K562 (cell line): ENCODE measurements around the gene DNAAF6. TPM values are rescaled to one million over a fixed set of nuclear protein-coding genes. Genes with fewer than 3 reads are reported as not detected.

Source experiments
- ARID2 ChIP-seq: fragments of 450-650 bp; IDR thresholded peaks from 2 replicates; pipeline ENCODE4 v1.6.1; 2017; ENCODE audit warnings: antibody characterized with exemption, mild to moderate bottlenecking
- CREM ChIP-seq: IDR thresholded peaks from 2 replicates; pipeline ENCODE4 v1.6.1; 2014; ENCODE audit warnings: antibody characterized with exemption, low read depth
- DPF2 ChIP-seq: fragments of 450-650 bp; IDR thresholded peaks from 2 replicates; pipeline ENCODE4 v1.6.1; 2016
- HDAC2 ChIP-seq: fragments of 450-650 bp; IDR thresholded peaks from 2 replicates; pipeline ENCODE4 v1.6.1; 2016; ENCODE audit warnings: mild to moderate bottlenecking
- MAX ChIP-seq: sonication (generic); formaldehyde crosslinking; IDR thresholded peaks from 2 replicates; pipeline ENCODE4 v1.9.0; 2022; ENCODE audit warnings: mild to moderate bottlenecking, missing genetic modification reagents
- MBD1 ChIP-seq: fragments of 250-450 bp; sonication (Bioruptor Pico); IDR thresholded peaks from 2 replicates; pipeline ENCODE4 v1.8.0; 2022; ENCODE audit warnings: inconsistent platforms
- NBN ChIP-seq: fragments of 450-650 bp; IDR thresholded peaks from 2 replicates; pipeline ENCODE4 v1.6.1; 2016; ENCODE audit warnings: low read depth, mild to moderate bottlenecking
- PHF8 ChIP-seq: fragments of 200-600 bp; sonication (generic); IDR thresholded peaks from 2 replicates; pipeline ENCODE4 v1.6.1; 2012; ENCODE audit warnings: mixed run types, mild to moderate bottlenecking, inconsistent platforms, low read length, moderate library complexity, borderline replicate concordance
- PTBP1 ChIP-seq: fragments of 200-400 bp; formaldehyde crosslinking; IDR thresholded peaks from 2 replicates; pipeline ENCODE4 v1.6.1; 2017; ENCODE audit warnings: low read depth, low read length
- RAD51 ChIP-seq: fragments of 450-650 bp; IDR thresholded peaks from 2 replicates; pipeline ENCODE4 v1.7.1; 2016; ENCODE audit warnings: low read depth, mild to moderate bottlenecking, borderline replicate concordance
- RREB1 ChIP-seq: fragments of 250-450 bp; sonication (Bioruptor Pico); IDR thresholded peaks from 2 replicates; pipeline ENCODE4 v1.4.0; 2020
- RUNX1 ChIP-seq: sonication (generic); IDR thresholded peaks from 2 replicates; pipeline ENCODE4 v1.6.1; 2016; ENCODE audit warnings: antibody characterized with exemption, low read depth
- SOX6 ChIP-seq: fragments of 450-650 bp; IDR thresholded peaks from 2 replicates; pipeline ENCODE4 v1.6.1; 2014; ENCODE audit warnings: mild to moderate bottlenecking
- TEAD4 ChIP-seq, 2 experiments: sonication (generic) in 1 of 2; formaldehyde crosslinking in 1 of 2; IDR thresholded peaks; 2 replicates each; pipeline versions ENCODE4 v1.6.1 to v1.8.0; 2012 to 2022; ENCODE audit warnings: borderline replicate concordance in 1 of 2, inconsistent platforms in 1 of 2, low read length in 1 of 2, mild to moderate bottlenecking in 1 of 2, missing genetic modification reagents in 1 of 2
- TFAP4 ChIP-seq: sonication (generic); formaldehyde crosslinking; IDR thresholded peaks from 2 replicates; pipeline ENCODE4 v1.8.0; 2022; ENCODE audit warnings: missing genetic modification reagents, mild to moderate bottlenecking, moderate library complexity, borderline replicate concordance
- ZC3H4 ChIP-seq: sonication (generic); formaldehyde crosslinking; IDR thresholded peaks from 2 replicates; pipeline ENCODE4 v1.9.0; 2021; ENCODE audit warnings: missing genetic modification reagents, borderline replicate concordance
- ZNF146 ChIP-seq: IDR thresholded peaks from one replicate; pipeline ENCODE4 v1.6.1; 2018; ENCODE audit warnings: missing compliant biosample characterization; ENCODE audit not compliant: unreplicated experiment
- ZNF436 ChIP-seq: fragments of 250-450, 450-650 bp; sonication (Bioruptor Pico); formaldehyde crosslinking; IDR thresholded peaks from 2 replicates; pipeline ENCODE4 v1.7.0; 2020; ENCODE audit warnings: mild to moderate bottlenecking
- ZNF551 ChIP-seq: fragments of 250-450 bp; sonication (Bioruptor Pico); IDR thresholded peaks from 2 replicates; pipeline ENCODE4 v1.5.0; 2021; ENCODE audit warnings: mild to moderate bottlenecking, moderate library complexity
- polyA plus RNA-seq, 8 experiments: library from polyadenylated mRNA; depleted of rRNA in 4 of 8; stranded (reverse) in 5 of 8; unstranded in 3 of 8; fragments of >200 nt; fragmentation: Nextera tagmentation in 2 of 8; fragmentation: Illumina TruSeq in 1 of 8; extraction: Ambion mirVana in 2 of 8; extraction: Trizol in 1 of 8; gene quantifications; 2 replicates each; pipeline versions ENCODE4 v1.2.1 to v1.2.3, GENCODE V29; 2011 to 2014; ENCODE audit warnings: inconsistent platforms in 1 of 8, missing spikeins in 1 of 8
- total RNA-seq, 7 experiments: library from RNA; depleted of rRNA in 6 of 7; stranded (reverse); fragments of >200 nt in 6 of 7; fragmentation: Illumina TruSeq in 2 of 7; extraction: Trizol in 2 of 7; gene quantifications; 2 replicates each; pipeline versions ENCODE4 v1.2.1 to v1.2.3, GENCODE V29; 2011 to 2021; ENCODE audit warnings: low replicate concordance in 1 of 7

Gene DNAAF6
- total and polyA plus RNA-seq, 9 of the 15 experiments (the other 6 are each of a cell fraction or from before 2014, with no cell fraction given): 0.04 to 0.17 (median 0.14) TPM; not detected in 4

- TF ChIP-seq RREB1 (no peak), RUNX1 (no peak), CREM (peak; percentile 64; the same call in 1 of the 2 replicates), DPF2 (no peak), SOX6 (no peak), ZC3H4 (CRISPR knock-in tag) (no peak), RAD51 (no peak), NBN (no peak), TEAD4 (IDR thresholded peaks at IDR 0.05; ENCODE audit: low read length) (no peak), TEAD4 (CRISPR knock-in tag; IDR thresholded peaks at IDR 0.05; ENCODE audit: borderline replicate concordance) (no peak), PTBP1 (no peak), ZNF436 (CRISPR knock-in tag) (no peak), HDAC2 (peak; percentile 65), TFAP4 (CRISPR knock-in tag) (peak; percentile 55; the same call in 1 of the 2 replicates), PHF8 (peak; percentile 53; the same call in 1 of the 2 replicates), ZNF146 (no peak), MBD1 (CRISPR knock-in tag) (no peak), ARID2 (no peak), MAX (peak; percentile 81), ZNF551 (no peak)
Observed at GRCh38 chrX:107205770-107206696, at the start of gene DNAAF6, which contains the start of gene NUP62CL (continued).
